Measurements from ENCODE around the gene CPEB4. TPM values are rescaled to one million over a fixed set of nuclear protein-coding genes. Genes with fewer than 3 reads are reported as not detected.

The CPEB4 gene
- total and polyA plus RNA-seq, 12 donors = 34.4 to 381 (median 149) TPM

DNA sequence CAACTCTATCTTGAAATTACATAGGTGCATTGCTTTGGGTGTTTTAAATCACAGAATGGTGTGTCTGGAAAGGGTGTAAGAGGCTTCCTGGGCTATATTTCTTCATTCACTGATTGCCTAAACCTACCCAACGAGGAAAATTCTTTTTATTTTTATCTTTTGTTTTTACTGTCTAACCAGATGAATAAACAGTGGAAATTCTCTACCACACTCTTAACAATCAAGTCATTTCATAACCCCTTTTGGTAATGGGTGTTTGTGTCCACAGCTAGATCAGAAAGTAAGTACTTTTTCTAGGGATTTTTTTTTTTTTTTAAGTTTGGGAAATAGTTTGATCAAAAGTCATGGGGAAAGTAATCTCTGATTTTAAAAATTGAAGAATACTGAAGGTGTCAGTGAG is 73.3 kb downstream of the CPEB4 start:
- WGBS, 4 donors = 37 to 47% (median 41%) methylated on average over 1 of the region's 1 CpG
- peaks cover 8 to 28% of the 10 kb centered on the region in 2 donors for H3K4me1 ChIP-seq (replicated peaks in 1 of 2)
- intact Hi-C loops (cut with DNase I) = no loop called here
- no peaks in the 10 kb centered on the region for H3K9me3 ChIP-seq (replicated peaks in 1 of 3)
- H3K36me3 ChIP-seq (replicated peaks in 1 of 2) = peaks cover 0 to 44% of the 10 kb centered on the region in 2 donors
- TF ChIP-seq, protein P1, sequence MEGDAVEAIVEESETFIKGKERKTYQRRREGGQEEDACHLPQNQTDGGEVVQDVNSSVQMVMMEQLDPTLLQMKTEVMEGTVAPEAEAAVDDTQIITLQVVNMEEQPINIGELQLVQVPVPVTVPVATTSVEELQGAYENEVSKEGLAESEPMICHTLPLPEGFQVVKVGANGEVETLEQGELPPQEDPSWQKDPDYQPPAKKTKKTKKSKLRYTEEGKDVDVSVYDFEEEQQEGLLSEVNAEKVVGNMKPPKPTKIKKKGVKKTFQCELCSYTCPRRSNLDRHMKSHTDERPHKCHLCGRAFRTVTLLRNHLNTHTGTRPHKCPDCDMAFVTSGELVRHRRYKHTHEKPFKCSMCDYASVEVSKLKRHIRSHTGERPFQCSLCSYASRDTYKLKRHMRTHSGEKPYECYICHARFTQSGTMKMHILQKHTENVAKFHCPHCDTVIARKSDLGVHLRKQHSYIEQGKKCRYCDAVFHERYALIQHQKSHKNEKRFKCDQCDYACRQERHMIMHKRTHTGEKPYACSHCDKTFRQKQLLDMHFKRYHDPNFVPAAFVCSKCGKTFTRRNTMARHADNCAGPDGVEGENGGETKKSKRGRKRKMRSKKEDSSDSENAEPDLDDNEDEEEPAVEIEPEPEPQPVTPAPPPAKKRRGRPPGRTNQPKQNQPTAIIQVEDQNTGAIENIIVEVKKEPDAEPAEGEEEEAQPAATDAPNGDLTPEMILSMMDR (IDR thresholded peaks at IDR 0.05) = no peak
- TF ChIP-seq POLR2A (IDR thresholded peaks at IDR 0.05) = no peak
- DNase-seq = no peak
- H3K27me3 ChIP-seq = no peaks in the 10 kb centered on the region
- peak overlapping the region in 1 of 5 donors; percentile 7 for H3K27ac ChIP-seq
- H3K4me3 ChIP-seq = no peak overlapping the region

DNA sequence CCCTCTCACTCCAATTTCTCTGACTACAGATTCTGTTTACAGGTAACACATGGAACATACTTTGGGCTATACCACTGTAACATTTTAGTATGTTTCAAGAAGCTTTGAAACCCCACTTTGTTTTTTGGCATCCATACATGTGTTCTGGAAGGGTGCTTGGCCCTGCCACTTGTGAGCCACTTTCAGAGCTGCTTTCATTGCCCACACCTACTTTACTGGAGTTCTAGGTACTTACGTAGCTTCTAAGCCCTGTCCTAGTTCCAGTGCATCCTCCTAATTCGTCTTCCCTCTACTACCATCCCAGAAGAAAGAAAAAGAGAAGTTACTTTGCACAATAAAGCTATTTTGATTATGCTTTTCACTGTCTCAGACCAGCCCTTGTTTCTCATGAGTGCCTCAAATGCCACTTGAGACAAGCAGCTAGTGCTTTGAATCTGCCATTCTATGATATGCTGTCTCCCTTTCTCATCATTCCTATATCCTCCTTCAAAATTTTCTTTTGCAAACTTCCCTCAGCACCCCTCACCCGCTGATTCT is 74.4 kb downstream of the CPEB4 start:
- Histone ChIP-seq H3K4me3 (no peak overlapping the region), H3K27ac (peak overlapping the region; percentile 56 to 86 (median 71)), H3K9me3 (replicated peaks in 1 of 3) (no peaks in the 10 kb centered on the region), H3K27me3 (no peaks in the 10 kb centered on the region), H3K4me1 (replicated peaks in 1 of 2) (peaks cover 8 to 28% of the 10 kb centered on the region in 2 donors), H3K36me3 (replicated peaks in 1 of 2) (peaks cover 0 to 33% of the 10 kb centered on the region in 2 donors)
- intact Hi-C loops (cut with DNase I) = no loop called here
- TF ChIP-seq, protein P1 (IDR thresholded peaks at IDR 0.05) = no peak
- TF ChIP-seq POLR2A (IDR thresholded peaks at IDR 0.05) = no peak
- 80 to 89% (median 85%) methylated on average over 3 of the region's 3 CpGs for WGBS, 4 donors
- no peak for DNase-seq

DNA sequence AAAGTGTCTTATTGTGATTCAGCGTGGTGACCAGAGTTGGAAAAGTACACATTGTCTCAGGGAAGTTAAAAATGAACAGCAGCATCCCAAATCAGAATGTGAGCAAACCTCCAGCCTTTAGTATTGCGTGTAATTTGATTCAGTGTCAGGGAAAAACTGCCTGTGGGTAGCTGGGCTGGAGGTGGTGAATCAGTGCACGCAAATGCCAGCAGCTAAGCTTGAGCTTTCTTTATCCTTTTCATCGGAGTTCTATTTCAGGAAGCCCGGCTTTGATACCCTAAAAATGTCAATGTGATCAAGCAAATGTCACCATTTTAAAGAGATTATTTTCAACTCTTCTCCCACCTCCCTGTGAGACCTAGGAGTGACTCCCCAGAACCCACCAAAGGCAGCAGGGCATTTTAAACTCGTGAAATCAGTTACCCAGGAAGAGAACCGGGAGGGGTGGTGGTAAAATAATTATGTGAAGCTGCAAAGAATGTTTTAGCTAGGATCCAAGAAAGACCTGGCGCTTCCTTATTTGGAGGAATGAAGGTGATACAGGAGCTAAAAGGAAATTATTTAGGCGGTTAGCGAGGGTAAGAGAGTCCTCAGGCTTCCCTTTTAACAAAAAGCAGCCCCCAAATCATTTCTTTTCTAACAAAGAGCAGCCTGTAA is 75.2 kb downstream of the CPEB4 start:
- Histone ChIP-seq H3K27me3 (no peaks in the 10 kb centered on the region), H3K36me3 (replicated peaks in 1 of 2) (peaks cover 0 to 25% of the 10 kb centered on the region in 2 donors), H3K9me3 (replicated peaks in 1 of 3) (no peaks in the 10 kb centered on the region), H3K4me1 (replicated peaks in 1 of 2) (peaks cover 8 to 28% of the 10 kb centered on the region in 2 donors), H3K4me3 (peak overlapping the region in 1 of 4 donors; percentile 34), H3K27ac (peak overlapping the region; percentile 56 to 86 (median 71))
- intact Hi-C loops (cut with DNase I) = no loop called here
- 32 to 40% (median 38%) methylated on average over 10 of the region's 10 CpGs for WGBS, 4 donors
- TF ChIP-seq, protein P1 (IDR thresholded peaks at IDR 0.05) = no peak
- peak in 1 of 2 donors; percentile 38 for TF ChIP-seq POLR2A (IDR thresholded peaks at IDR 0.05)
- DNase-seq = peak in 6 of 7 donors; percentile 60 to 71 (median 64)

DNA sequence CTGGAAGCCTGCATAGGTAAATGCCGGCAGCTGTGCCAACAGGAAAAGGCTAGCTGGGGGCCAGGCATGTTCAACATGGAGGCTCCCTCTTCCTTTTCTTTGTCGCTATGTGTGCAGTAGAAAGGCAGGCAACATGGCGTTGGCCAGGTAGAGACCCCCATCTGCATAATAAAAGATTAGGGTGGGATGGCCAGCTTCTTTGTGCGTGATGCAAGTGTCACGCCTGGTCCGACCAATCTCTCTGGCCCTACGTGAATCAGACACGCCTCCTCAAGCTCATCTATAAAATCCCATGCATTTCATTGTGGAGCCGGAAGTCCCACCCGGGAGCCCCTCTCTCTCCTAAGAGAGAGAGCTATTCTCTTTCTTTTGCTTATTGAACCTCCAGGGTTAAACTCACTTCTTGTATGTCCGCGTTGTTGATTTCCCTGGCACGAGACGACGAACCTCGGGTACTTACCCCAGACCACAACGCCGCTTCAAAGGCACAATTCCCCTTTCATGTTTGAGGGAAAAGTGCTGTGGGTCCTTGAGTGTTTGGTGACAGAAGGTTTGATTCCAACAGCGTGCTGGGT is 75.8 kb downstream of the CPEB4 start:
- Histone ChIP-seq H3K27ac (peak overlapping the region; percentile 56 to 86 (median 71)), H3K36me3 (replicated peaks in 1 of 2) (peaks cover 0 to 18% of the 10 kb centered on the region in 2 donors), H3K4me1 (replicated peaks in 1 of 2) (peaks cover 8 to 28% of the 10 kb centered on the region in 2 donors), H3K4me3 (peak overlapping the region in 1 of 4 donors; percentile 34), H3K27me3 (no peaks in the 10 kb centered on the region), H3K9me3 (replicated peaks in 1 of 3) (no peaks in the 10 kb centered on the region)
- WGBS, 4 donors = 30 to 47% (median 43%) methylated on average over 18 to 19 of the region's 19 CpGs
- intact Hi-C loops (cut with DNase I) = no loop called here
- TF ChIP-seq, protein P1 (IDR thresholded peaks at IDR 0.05) = no peak
- no peak for TF ChIP-seq POLR2A (IDR thresholded peaks at IDR 0.05)
- peak in 2 of 7 donors; percentile 54 to 66 for DNase-seq

Measured in adrenal gland (tissue), 12 donors.